ENCODE measurements around the gene CACNA2D2. TPM values are rescaled to one million over a fixed set of nuclear protein-coding genes. Genes with fewer than 3 reads are reported as not detected.
A peak's percentile ranks its signal among the peaks of the same experiment; 100 is the strongest.

The CACNA2D2 gene
- total RNA-seq, 1 experiment from 2014 or later = 27.7 TPM

- Histone ChIP-seq H3K27me3 (ENCODE audit: insufficient read depth, low read length) (peaks cover 22% of the 10 kb centered on the region; the same call in 1 of the 2 replicates), H3K23ac (ENCODE audit: insufficient read length, low read depth, low read length) (no peak overlapping the region), H4K8ac (replicated peaks; ENCODE audit: insufficient read length, low read depth, low read length) (no peak overlapping the region), H3K4ac (ENCODE audit: low read depth, low read length) (no peak overlapping the region), H4K20me1 (ENCODE audit: control insufficient read depth, insufficient read depth, insufficient read length) (no peaks in the 10 kb centered on the region), H3T11ph (ENCODE audit: low read length) (no peak overlapping the region), H3K23me2 (ENCODE audit: insufficient read length, low read depth, low read length, poor library complexity, severe bottlenecking) (peaks cover 11% of the 10 kb centered on the region), H3K27ac (ENCODE audit: insufficient read length, low read depth, low read length) (no peak overlapping the region), H3K4me2 (ENCODE audit: insufficient read depth, insufficient read length, low read length) (peak overlapping the region; percentile 81), H3K4me1 (ENCODE audit: insufficient read depth, low read length) (peaks cover 3% of the 10 kb centered on the region; the same call in 1 of the 2 replicates), H3K56ac (ENCODE audit: insufficient read length, low read depth, low read length) (no peak overlapping the region), H3K79me1 (ENCODE audit: insufficient read depth, low read depth, low read length, poor library complexity, severe bottlenecking) (no peaks in the 10 kb centered on the region), H3K9me3 (ENCODE audit: control insufficient read depth, low read depth, low read length) (no peaks in the 10 kb centered on the region), H2AK5ac (ENCODE audit: insufficient read length, low read length) (no peak overlapping the region), H3K14ac (ENCODE audit: insufficient read depth, low read length) (peak overlapping the region; percentile 17; the same call in 1 of the 2 replicates), H4K91ac (ENCODE audit: insufficient read length, low read depth, low read length) (no peak overlapping the region), H2AFZ (ENCODE audit: low read length) (no peak overlapping the region), H2BK15ac (ENCODE audit: low read depth, low read length) (no peak overlapping the region), H2BK5ac (ENCODE audit: insufficient read length, low read length) (no peak overlapping the region), H3K79me2 (ENCODE audit: insufficient read depth, low read length) (no peaks in the 10 kb centered on the region), H2BK120ac (ENCODE audit: low read depth, low read length, poor library complexity, severe bottlenecking) (no peak overlapping the region), H3K18ac (ENCODE audit: insufficient read length, low read depth, low read length) (no peak overlapping the region), H4K5ac (ENCODE audit: insufficient read length, low read depth, low read length) (no peak overlapping the region), H2BK12ac (ENCODE audit: insufficient read length, low read depth, low read length) (no peak overlapping the region), H2BK20ac (ENCODE audit: low read depth, low read length, poor library complexity, severe bottlenecking) (no peak overlapping the region), H3K9ac (ENCODE audit: extremely low read depth, insufficient read length, low read length) (no peak overlapping the region)
- TF ChIP-seq CTCF (conservative IDR thresholded peaks at IDR 0.05) = no peak
- DNase-seq = no peak
- WGBS (ENCODE audit: extremely low coverage, insufficient read length, low lambda C conversion rate) = no CpG with 5 or more reads among the region's 7 CpGs
- H3K9me3 Mint-ChIP-seq = no peaks in the 10 kb centered on the region
- no peak overlapping the region for H3K27ac Mint-ChIP-seq
- H3K27me3 Mint-ChIP-seq (ENCODE audit: low read depth) = peaks cover 57% of the 10 kb centered on the region
- peaks cover 0 to 2% (median 0%) of the 10 kb centered on the region in 3 experiments; a peak in 3 of 7 replicates for H3K36me3 Mint-ChIP-seq (ENCODE audit: insufficient read depth in 1 of 3, low read depth in 3 of 3)
- peaks cover 33% of the 10 kb centered on the region in 2 experiments for H3K4me1 Mint-ChIP-seq
- peak overlapping the region; percentile 69 to 78 for H3K4me3 Mint-ChIP-seq
Measured at GRCh38 chr3:50502225-50502583, 1.2 kb downstream of the CACNA2D2 start.
